SU-DHL-6 (cell line): ENCODE measurements around the gene VILL.

Experiments used
- H2AFZ ChIP-seq: fragments of 200-600 bp; sonication (generic); 2 replicates; pipeline ENCODE4 v1.6.1; 2014; ENCODE audit warnings: low read depth, mild to moderate bottlenecking, moderate library complexity, mixed read lengths, antibody characterized with exemption, low read length; ENCODE audit not compliant: severe bottlenecking
- H3F3A ChIP-seq: fragments of 200-600 bp; shearing (Covaris generic); 2 replicates; pipeline ENCODE4 v1.6.0; 2016; ENCODE audit warnings: antibody characterized with exemption, mild to moderate bottlenecking; ENCODE audit not compliant: insufficient read depth
- H3K27ac ChIP-seq: fragments of 200-600 bp; sonication (generic); 2 replicates; pipeline ENCODE4 v1.5.1; 2016; ENCODE audit warnings: low read depth, mild to moderate bottlenecking, low read length, moderate library complexity, mixed read lengths
- H3K27me3 ChIP-seq: fragments of 200-600 bp; sonication (generic), shearing (Covaris generic); 2 replicates; pipeline ENCODE4 v1.6.0; 2014; ENCODE audit warnings: mild to moderate bottlenecking, low read length
- H3K36me3 ChIP-seq: fragments of 200-600 bp; sonication (generic); 2 replicates; pipeline ENCODE4 v1.6.1; 2014; ENCODE audit warnings: mild to moderate bottlenecking, low read length, mixed read lengths
- H3K4me2 ChIP-seq: fragments of 300-600, 200-600 bp; shearing (Covaris generic), sonication (generic); 2 replicates; pipeline ENCODE4 v1.6.0; 2014; ENCODE audit warnings: low read length, low read depth, mild to moderate bottlenecking; ENCODE audit not compliant: poor library complexity, severe bottlenecking
- H3K4me3 ChIP-seq: fragments of 200-600 bp; sonication (generic); 2 replicates; pipeline ENCODE4 v1.5.1; 2014; ENCODE audit warnings: antibody characterized with exemption, low read length, mild to moderate bottlenecking, mixed read lengths; ENCODE audit not compliant: insufficient read depth, poor library complexity, severe bottlenecking
- H3K79me2 ChIP-seq: fragments of 200-600 bp; sonication (generic); 2 replicates; pipeline ENCODE4 v1.6.1; 2014; ENCODE audit warnings: mild to moderate bottlenecking, low read length, moderate library complexity; ENCODE audit not compliant: insufficient read depth
- H3K9ac ChIP-seq: fragments of 200-600 bp; sonication (generic); 2 replicates; pipeline ENCODE4 v1.7.0; 2014; ENCODE audit warnings: mild to moderate bottlenecking, low read length
- H3K9me2 ChIP-seq: fragments of 200-600 bp; sonication (generic); replicated peaks from 2 replicates; pipeline ENCODE4 v1.6.1; 2014; ENCODE audit warnings: low read length; ENCODE audit not compliant: insufficient read depth
- H3K9me3 ChIP-seq: fragments of 200-600 bp; sonication (generic); 2 replicates; pipeline ENCODE4 v1.6.1; 2014; ENCODE audit warnings: low read length, mixed read lengths; ENCODE audit not compliant: insufficient read depth
- H4K20me1 ChIP-seq: fragments of 200-600 bp; sonication (generic); 2 replicates; pipeline ENCODE4 v1.6.1; 2014; ENCODE audit warnings: low read depth, mild to moderate bottlenecking, antibody characterized with exemption, low read length, moderate library complexity, mixed read lengths
- EZH2phosphoT487 ChIP-seq: fragments of 200-600 bp; sonication (generic), shearing (Covaris generic); conservative IDR thresholded peaks from 2 replicates; pipeline ENCODE4 v1.6.1; 2018; ENCODE audit warnings: mild to moderate bottlenecking, antibody characterized with exemption, low read length, moderate library complexity, mixed read lengths
- TF ChIP-seq, protein P1 (sequence below): fragments of 200-600 bp; sonication (generic); IDR thresholded peaks from one replicate; pipeline ENCODE4 v1.5.1; 2017; ENCODE audit warnings: antibody characterized with exemption, mild to moderate bottlenecking, low read length, moderate library complexity; ENCODE audit not compliant: insufficient read depth, poor library complexity, severe bottlenecking

The VILL gene

DNA sequence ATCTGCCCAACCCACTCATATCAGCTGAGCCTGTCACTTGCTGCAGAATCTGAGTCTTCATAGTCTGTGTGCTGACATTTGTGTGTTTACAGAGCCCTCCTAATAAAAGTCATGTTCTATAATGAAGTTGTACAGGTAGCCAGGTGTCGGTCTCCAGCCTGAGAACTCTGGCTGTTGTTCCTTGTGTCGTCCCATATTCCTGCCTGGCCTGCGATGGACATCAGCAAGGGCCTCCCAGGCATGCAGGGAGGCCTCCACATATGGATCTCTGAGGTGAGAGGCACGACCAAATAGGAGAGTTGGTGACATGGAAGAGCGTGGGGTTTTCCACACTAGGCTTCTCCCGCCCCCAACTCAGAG lies 2.9 kb downstream of the VILL start:
- no peak for TF ChIP-seq EZH2phosphoT487
- TF ChIP-seq, protein P1, sequence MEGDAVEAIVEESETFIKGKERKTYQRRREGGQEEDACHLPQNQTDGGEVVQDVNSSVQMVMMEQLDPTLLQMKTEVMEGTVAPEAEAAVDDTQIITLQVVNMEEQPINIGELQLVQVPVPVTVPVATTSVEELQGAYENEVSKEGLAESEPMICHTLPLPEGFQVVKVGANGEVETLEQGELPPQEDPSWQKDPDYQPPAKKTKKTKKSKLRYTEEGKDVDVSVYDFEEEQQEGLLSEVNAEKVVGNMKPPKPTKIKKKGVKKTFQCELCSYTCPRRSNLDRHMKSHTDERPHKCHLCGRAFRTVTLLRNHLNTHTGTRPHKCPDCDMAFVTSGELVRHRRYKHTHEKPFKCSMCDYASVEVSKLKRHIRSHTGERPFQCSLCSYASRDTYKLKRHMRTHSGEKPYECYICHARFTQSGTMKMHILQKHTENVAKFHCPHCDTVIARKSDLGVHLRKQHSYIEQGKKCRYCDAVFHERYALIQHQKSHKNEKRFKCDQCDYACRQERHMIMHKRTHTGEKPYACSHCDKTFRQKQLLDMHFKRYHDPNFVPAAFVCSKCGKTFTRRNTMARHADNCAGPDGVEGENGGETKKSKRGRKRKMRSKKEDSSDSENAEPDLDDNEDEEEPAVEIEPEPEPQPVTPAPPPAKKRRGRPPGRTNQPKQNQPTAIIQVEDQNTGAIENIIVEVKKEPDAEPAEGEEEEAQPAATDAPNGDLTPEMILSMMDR: no peak
- no peaks in the 10 kb centered on the region for H4K20me1 ChIP-seq
- H3K9me2 ChIP-seq: no peaks in the 10 kb centered on the region
- H3K27me3 ChIP-seq: no peaks in the 10 kb centered on the region
- H3K9ac ChIP-seq: peak overlapping the region; percentile 59; the same call in 1 of the 2 replicates
- H3K27ac ChIP-seq: no peak overlapping the region
- H3K36me3 ChIP-seq: no peaks in the 10 kb centered on the region
- H3K4me3 ChIP-seq: peak overlapping the region; percentile 48
- no peaks in the 10 kb centered on the region for H3K79me2 ChIP-seq
- H2AFZ ChIP-seq: peak overlapping the region; percentile 80
- H3K9me3 ChIP-seq: no peaks in the 10 kb centered on the region
- H3K4me2 ChIP-seq: peak overlapping the region; percentile 60
- no peaks in the 10 kb centered on the region for H3F3A ChIP-seq

DNA sequence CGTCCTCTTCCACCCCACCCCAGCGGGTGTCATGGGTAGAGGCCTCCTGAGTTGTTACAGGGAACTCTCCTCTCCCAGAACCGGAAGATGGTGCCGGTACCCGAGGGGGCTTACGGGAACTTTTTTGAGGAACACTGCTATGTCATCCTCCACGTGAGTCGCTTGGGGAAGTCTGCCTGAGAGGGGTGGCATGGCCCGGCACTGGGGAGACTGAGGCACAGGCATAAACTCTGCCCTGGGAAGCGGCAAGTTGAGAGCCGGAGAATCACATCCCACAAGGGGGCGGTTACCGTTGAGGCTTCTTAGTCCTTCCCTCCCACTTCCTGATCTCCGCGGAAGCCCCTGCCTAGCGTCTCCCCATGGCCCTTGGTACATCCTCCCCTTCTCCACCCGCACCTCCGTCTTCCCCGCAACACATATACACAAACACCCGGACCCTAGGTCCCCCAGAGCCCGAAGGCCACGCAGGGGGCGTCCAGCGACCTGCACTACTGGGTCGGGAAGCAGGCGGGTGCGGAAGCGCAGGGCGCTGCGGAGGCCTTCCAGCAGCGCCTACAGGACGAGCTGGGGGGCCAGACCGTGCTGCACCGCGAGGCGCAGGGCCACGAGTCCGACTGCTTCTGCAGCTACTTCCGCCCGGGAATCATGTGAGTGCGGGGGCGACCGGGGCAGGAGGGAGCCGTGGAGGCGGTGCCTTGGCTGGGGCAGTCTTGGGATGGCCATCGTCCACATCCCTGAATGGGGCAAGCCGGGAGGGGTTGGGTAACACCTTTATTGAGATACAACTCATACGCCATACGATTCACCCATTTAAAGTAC lies 3.4 kb downstream of the VILL start:
- peak overlapping the region; percentile 60 for H3K4me2 ChIP-seq
- no peaks in the 10 kb centered on the region for H3K79me2 ChIP-seq
- TF ChIP-seq EZH2phosphoT487: no peak
- TF ChIP-seq, protein P1: no peak
- no peaks in the 10 kb centered on the region for H4K20me1 ChIP-seq
- peak overlapping the region; percentile 59 for H3K9ac ChIP-seq
- peak overlapping the region; percentile 80 for H2AFZ ChIP-seq
- no peaks in the 10 kb centered on the region for H3F3A ChIP-seq
- H3K4me3 ChIP-seq: peak overlapping the region; percentile 48
- no peaks in the 10 kb centered on the region for H3K36me3 ChIP-seq
- no peaks in the 10 kb centered on the region for H3K9me3 ChIP-seq
- H3K27ac ChIP-seq: no peak overlapping the region
- no peaks in the 10 kb centered on the region for H3K27me3 ChIP-seq
- no peaks in the 10 kb centered on the region for H3K9me2 ChIP-seq

DNA sequence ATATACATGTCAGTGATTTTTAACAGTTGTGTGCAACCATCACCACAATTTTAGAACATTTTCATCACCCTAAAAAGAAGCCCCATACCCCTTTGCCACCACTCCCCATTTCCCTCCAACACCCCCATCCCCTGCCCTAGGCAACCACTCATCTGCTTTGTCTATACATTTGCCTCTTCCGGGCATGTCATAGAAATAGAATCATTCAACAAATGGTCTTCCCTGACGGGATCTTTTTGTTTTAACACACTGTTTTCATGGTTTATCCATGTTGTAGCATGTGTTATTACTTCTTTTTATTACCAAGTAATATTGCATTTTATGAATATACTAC lies 4.0 kb downstream of the VILL start:
- no peaks in the 10 kb centered on the region for H3K79me2 ChIP-seq
- no peak overlapping the region for H3K27ac ChIP-seq
- TF ChIP-seq, protein P1: no peak
- TF ChIP-seq EZH2phosphoT487: no peak
- peak overlapping the region; percentile 60 for H3K4me2 ChIP-seq
- H3F3A ChIP-seq: no peaks in the 10 kb centered on the region
- H2AFZ ChIP-seq: peak overlapping the region; percentile 80
- peak overlapping the region; percentile 48 for H3K4me3 ChIP-seq
- no peaks in the 10 kb centered on the region for H3K36me3 ChIP-seq
- no peaks in the 10 kb centered on the region for H3K27me3 ChIP-seq
- no peaks in the 10 kb centered on the region for H3K9me2 ChIP-seq
- no peaks in the 10 kb centered on the region for H4K20me1 ChIP-seq
- H3K9me3 ChIP-seq: no peaks in the 10 kb centered on the region
- H3K9ac ChIP-seq: peak overlapping the region; percentile 59
